BJ (cell line): ENCODE data around the gene RCBTB1. TPM values are rescaled to one million over a fixed set of nuclear protein-coding genes. Genes with fewer than 3 reads are reported as not detected.

ENCODE experiments used
- CTCF ChIA-PET: fragments of 350-600 bp; formaldehyde crosslinking; extraction: SDS; loops from one replicate; lab custom pipeline; 2021; ENCODE audit warnings: antibody characterized with exemption, inconsistent platforms; lab: Yijun Ruan, JAX
- POLR2A ChIA-PET: fragments of 300-600 bp; sonication (Branson Sonifier 250); formaldehyde crosslinking; extraction: SDS; loops from one replicate; lab custom pipeline; 2021; ENCODE audit warnings: antibody characterized with exemption; lab: Charles Lee
- DNase-seq: peaks from one replicate; pipeline ENCODE4 v3.0.0-alpha.2; 2011; ENCODE audit warnings: low read depth
- H3K27me3 ChIP-seq: 2 replicates; pipeline ENCODE4 v1.6.0; 2011; ENCODE audit warnings: low read length; ENCODE audit not compliant: control insufficient read depth, insufficient read depth
- H3K36me3 ChIP-seq: 2 replicates; pipeline ENCODE4 v1.5.1; 2011; ENCODE audit warnings: low read length; ENCODE audit not compliant: control insufficient read depth, insufficient read depth
- H3K4me3 ChIP-seq: 2 replicates; pipeline ENCODE4 v1.5.1; 2011; ENCODE audit warnings: low read depth, mild to moderate bottlenecking, control low read depth, low read length
- CTCF ChIP-seq: IDR thresholded peaks from 2 replicates; pipeline ENCODE4 v1.5.1; 2011; ENCODE audit warnings: low read depth, mild to moderate bottlenecking, control low read depth, inconsistent platforms, low read length, moderate library complexity; ENCODE audit not compliant: insufficient read depth
- polyA plus RNA-seq: library from polyadenylated mRNA; depleted of rRNA; stranded (reverse); fragments of >200 nt; gene quantifications from 2 replicates; pipeline ENCODE4 v1.2.3, GENCODE V29; 2011

The RCBTB1 gene
- polyA plus RNA-seq, 1 experiment, result 8.0 TPM

GRCh38 chr13:49553888-49554287, 31.5 kb downstream of the RCBTB1 start:
- ChIA-PET POLR2A (no interaction called here), CTCF (no interaction called here)
- no peak for TF ChIP-seq CTCF
- no peak overlapping the region for H3K4me3 ChIP-seq
- H3K27me3 ChIP-seq, result no peaks in the 10 kb centered on the region
- H3K36me3 ChIP-seq, result peaks cover 2% of the 10 kb centered on the region
- no peak for DNase-seq

DNA sequence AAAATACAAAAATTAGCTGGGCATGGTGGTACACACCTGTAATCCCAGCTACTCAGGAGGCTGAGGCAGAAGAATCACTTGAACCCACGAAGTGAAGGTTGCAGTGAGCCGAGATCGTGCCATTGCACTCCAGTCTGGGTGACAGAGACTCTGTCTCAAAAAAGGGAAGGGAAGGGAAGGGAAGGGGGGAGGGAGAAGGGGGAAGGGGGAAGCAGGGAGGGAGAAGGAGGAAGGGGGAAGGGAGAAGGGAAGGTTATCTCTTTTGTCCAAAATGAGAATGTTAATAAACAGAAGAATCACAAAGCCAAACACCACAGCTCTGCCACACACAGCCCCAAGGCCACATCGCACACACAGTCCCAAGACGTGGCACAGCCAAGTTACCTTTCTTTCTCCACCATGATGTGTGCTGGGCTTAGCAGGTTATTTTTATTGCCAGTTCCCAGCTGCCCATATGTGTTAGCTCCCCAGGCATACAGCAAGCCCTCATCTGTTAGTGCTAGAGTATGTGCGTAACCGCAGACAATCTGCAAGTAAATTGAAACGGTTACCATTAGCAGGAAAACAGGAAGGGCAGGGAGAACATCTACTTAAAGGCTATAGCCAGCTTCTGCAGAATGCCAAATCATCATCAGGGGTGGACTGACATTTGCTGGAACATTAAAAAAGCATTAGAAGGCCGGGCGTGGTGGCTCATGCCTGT, 34.3 kb downstream of the RCBTB1 start:
- Histone ChIP-seq H3K27me3 (no peaks in the 10 kb centered on the region), H3K36me3 (no peaks in the 10 kb centered on the region; the same call in none of the 2 replicates), H3K4me3 (no peak overlapping the region)
- no peak for TF ChIP-seq CTCF
- POLR2A ChIA-PET, result no interaction called here
- DNase-seq, result no peak
- CTCF ChIA-PET, result interaction anchor here (1.8 kb wide), 1 partner anchor 9 kb away, joined by 4 read pairs; no protein-coding TSS in a partner anchor

DNA sequence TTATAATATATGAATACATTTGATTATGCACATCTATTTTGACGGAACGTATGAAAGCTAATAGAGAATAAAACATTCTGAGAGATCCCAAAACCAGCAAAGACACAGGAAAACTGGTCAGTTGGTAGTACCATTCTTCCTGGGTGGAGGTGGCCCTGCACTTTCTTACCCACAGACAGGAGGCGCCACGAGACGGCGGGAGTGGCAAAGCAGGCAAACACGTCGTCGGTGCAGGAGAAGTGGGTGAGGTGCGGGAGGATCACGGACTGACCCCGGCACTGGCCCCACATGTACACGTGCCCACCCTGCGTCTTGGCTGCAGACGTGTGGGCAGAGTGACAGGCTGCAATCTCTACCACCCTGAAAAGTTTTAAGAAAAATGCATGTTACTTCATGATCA, 36.1 kb downstream of the RCBTB1 start:
- no peaks in the 10 kb centered on the region; the same call in 1 of the 2 replicates for H3K36me3 ChIP-seq
- no peak overlapping the region for H3K4me3 ChIP-seq
- ChIA-PET POLR2A (no interaction called here), CTCF (interaction anchor here (0.6 kb wide), 1 partner anchor 228 kb away, joined by 3 read pairs; no protein-coding TSS in a partner anchor)
- DNase-seq, result no peak
- TF ChIP-seq CTCF, result peak; percentile 19; the same call in 1 of the 2 replicates
- no peaks in the 10 kb centered on the region for H3K27me3 ChIP-seq

DNA sequence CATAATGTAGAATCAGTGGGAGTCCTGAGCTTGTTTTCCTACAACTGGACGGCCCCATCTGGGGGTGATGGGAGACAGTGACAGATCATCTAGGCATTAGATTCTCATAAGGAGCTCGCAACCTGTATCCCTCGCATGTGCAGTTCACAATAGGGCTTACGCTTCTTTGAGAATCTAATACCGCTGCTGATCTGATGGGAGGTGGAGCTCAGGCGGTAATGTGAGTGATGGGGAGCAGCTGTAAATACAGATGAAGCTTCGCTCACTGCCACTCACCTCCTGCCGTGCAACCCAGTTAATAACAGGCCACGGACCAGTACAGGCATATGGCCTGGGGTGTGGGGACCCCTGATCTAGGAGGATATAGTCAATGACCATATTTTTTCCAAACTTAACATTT, 38.8 kb downstream of the RCBTB1 start:
- TF ChIP-seq CTCF, result no peak
- H3K36me3 ChIP-seq, result no peaks in the 10 kb centered on the region; the same call in 1 of the 2 replicates
- no peak overlapping the region for H3K4me3 ChIP-seq
- H3K27me3 ChIP-seq, result no peaks in the 10 kb centered on the region
- CTCF ChIA-PET, result no interaction called here
- POLR2A ChIA-PET, result no interaction called here
- DNase-seq, result no peak

DNA sequence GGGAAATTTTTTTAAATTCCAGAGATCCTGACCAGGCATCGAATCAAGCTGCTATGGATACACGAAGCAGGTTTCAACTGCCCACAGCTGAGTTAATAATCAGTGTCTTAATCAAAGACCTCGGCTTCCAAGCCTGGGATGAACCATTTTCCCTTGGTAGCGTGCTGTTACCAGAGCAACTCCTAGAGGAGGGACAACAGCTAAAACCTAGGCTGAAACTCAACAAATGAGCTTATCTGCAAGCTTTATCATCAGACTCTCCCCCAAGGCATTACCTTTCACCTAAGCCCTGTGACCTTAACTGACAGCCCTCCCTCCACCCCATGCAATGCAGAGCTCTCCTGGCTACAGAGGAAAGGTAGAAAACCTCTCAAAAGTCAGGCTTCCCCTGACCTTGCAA, 39.7 kb downstream of the RCBTB1 start:
- POLR2A ChIA-PET, result no interaction called here
- no peaks in the 10 kb centered on the region for H3K27me3 ChIP-seq
- no peak for TF ChIP-seq CTCF
- H3K36me3 ChIP-seq, result no peaks in the 10 kb centered on the region; the same call in 1 of the 2 replicates
- CTCF ChIA-PET, result no interaction called here
- DNase-seq, result no peak
- no peak overlapping the region for H3K4me3 ChIP-seq
